ENCODE results near the gene GRAP. TPM values are rescaled to one million over a fixed set of nuclear protein-coding genes. Genes with fewer than 3 reads are reported as not detected.
A peak's percentile ranks its signal among the peaks of the same experiment; 100 is the strongest.

GRAP gene
- total and polyA plus RNA-seq, 2 experiments from 2014 or later: 0.24 TPM; not detected in 1

GRCh38 chr17:18981642-18982424 is 64.9 kb downstream of the GRAP start:
- Histone ChIP-seq H4K20me1 (replicated peaks; ENCODE audit: insufficient read depth) (peaks cover 6% of the 10 kb centered on the region; the same call in 1 of the 2 replicates), H2AFZ (no peak overlapping the region), H3K4me3 (no peak overlapping the region), H3K9me2 (ENCODE audit: insufficient read depth) (no peaks in the 10 kb centered on the region), H3K4me1 (ENCODE audit: insufficient read depth) (no peaks in the 10 kb centered on the region), H3K36me3 (ENCODE audit: insufficient read depth) (no peaks in the 10 kb centered on the region), H3K79me2 (replicated peaks; ENCODE audit: insufficient read depth) (no peaks in the 10 kb centered on the region), H3K27me3 (ENCODE audit: insufficient read depth) (no peaks in the 10 kb centered on the region), H3F3A (replicated peaks; ENCODE audit: low read depth) (no peaks in the 10 kb centered on the region), H3K4me2 (no peak overlapping the region), H3K27ac (ENCODE audit: low read depth) (no peak overlapping the region)
- H3K4me1 Mint-ChIP-seq: 0 out of 3 replicates have a peak, but pooled peaks cover 2% of the 10 kb centered on the region
- no peak for DNase-seq (ENCODE audit: low spot score)
- peaks cover 31% of the 10 kb centered on the region for H3K36me3 Mint-ChIP-seq (ENCODE audit: low read depth)
- peak; percentile 11 for ATAC-seq
- H3K4me3 Mint-ChIP-seq: no peak overlapping the region
- H3K27me3 Mint-ChIP-seq (ENCODE audit: insufficient read depth, low read depth, poor library complexity): peaks cover 20% of the 10 kb centered on the region
- TF ChIP-seq REST (IDR thresholded peaks at IDR 0.05; ENCODE audit: unreplicated experiment) (no peak), NANOG (IDR thresholded peaks at IDR 0.05; ENCODE audit: borderline replicate concordance) (no peak), STAT1 (IDR thresholded peaks at IDR 0.05; ENCODE audit: unreplicated experiment) (no peak), CTCF (conservative IDR thresholded peaks at IDR 0.05; ENCODE audit: low read depth in 2 of 2) (no peak), JUNB (IDR thresholded peaks at IDR 0.05; ENCODE audit: unreplicated experiment) (no peak), ZNF462 (CRISPR knock-in tag; IDR thresholded peaks at IDR 0.05) (no peak), ZNF331 (CRISPR knock-in tag; IDR thresholded peaks at IDR 0.05; ENCODE audit: low read depth) (no peak), CREB1 (CRISPR knock-in tag; IDR thresholded peaks at IDR 0.05; ENCODE audit: low read depth) (no peak), EZH2 (IDR thresholded peaks at IDR 0.05; ENCODE audit: low read depth, unreplicated experiment) (no peak), POLR2AphosphoS5 (IDR thresholded peaks at IDR 0.05; ENCODE audit: low read depth) (no peak), EZH2phosphoT487 (IDR thresholded peaks at IDR 0.05; ENCODE audit: unreplicated experiment) (no peak), ZNF114 (CRISPR knock-in tag; IDR thresholded peaks at IDR 0.05) (no peak), ETS1 (IDR thresholded peaks at IDR 0.05) (no peak)
- H3K9me3 Mint-ChIP-seq: no peaks in the 10 kb centered on the region
- peak overlapping the region; percentile 90; the same call in 1 of the 2 replicates for H3K27ac Mint-ChIP-seq

All from GM23338 (cell line).